ENCODE data around the gene TRMU. TPM values are rescaled to one million over a fixed set of nuclear protein-coding genes. Genes with fewer than 3 reads are reported as not detected.
A peak's percentile ranks its signal among the peaks of the same experiment; 100 is the strongest.
"Not testable (repeated sequence)": the region's sequence is repeated elsewhere in the genome, so short reads cannot be mapped to it uniquely, and the experiment has no call there.

Gene TRMU
- total RNA-seq, 1 experiment from 2014 or later: 90.1 TPM

DNA sequence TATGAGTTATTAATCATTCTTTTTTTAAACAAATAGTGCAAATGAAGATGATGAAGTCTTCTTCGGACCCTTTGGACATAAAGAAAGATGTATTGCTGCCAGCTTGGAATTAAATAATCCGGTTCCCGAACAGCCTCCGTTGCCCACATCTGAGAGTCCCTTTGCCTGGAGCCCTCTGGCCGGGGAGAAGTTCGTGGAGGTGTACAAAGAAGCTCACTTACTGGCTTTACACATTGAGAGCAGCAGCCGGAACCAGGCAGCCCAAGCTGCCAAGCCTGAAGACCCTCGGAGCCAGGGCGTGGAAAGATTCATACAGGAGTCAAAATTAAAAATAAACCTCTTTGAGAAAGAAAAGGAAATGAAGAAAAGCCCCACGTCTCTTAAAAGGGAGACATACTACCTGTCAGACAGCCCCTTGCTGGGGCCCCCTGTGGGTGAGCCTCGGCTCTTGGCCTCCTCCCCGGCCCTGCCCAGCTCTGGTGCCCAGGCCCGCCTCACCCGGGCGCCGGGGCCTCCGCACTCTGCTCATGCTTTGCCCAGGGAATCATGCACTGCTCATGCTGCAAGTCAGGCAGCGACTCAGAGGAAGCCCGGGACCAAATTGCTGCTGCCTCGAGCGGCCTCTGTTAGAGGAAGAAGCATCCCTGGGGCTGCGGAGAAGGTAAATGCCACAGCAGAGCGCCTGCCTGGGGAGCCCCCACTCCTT is 27.1 kb upstream of the TRMU start:
- Histone ChIP-seq H3K27me3 (replicated peaks; ENCODE audit: insufficient read depth, low read depth, low read length, poor library complexity) (no peaks in the 10 kb centered on the region), H3K4me1 (ENCODE audit: insufficient read depth, low read length, poor library complexity, severe bottlenecking) (no peaks in the 10 kb centered on the region), H3K4me3 (ENCODE audit: low read depth, low read length, poor library complexity, severe bottlenecking) (no peak overlapping the region), H3K27ac (ENCODE audit: low read depth, low read length, poor library complexity, severe bottlenecking) (no peak overlapping the region), H3K9me3 (ENCODE audit: low read depth, low read length, poor library complexity, severe bottlenecking) (no peaks in the 10 kb centered on the region), H3K36me3 (ENCODE audit: insufficient read depth, low read length, poor library complexity, severe bottlenecking) (peaks cover 74% of the 10 kb centered on the region)
- TSS peak; percentile 39 for BruUV-seq (replicated peaks)
- POLR2A ChIA-PET (ENCODE audit: low non-redundant PET): no interaction called here
- TF ChIP-seq, protein P1, sequence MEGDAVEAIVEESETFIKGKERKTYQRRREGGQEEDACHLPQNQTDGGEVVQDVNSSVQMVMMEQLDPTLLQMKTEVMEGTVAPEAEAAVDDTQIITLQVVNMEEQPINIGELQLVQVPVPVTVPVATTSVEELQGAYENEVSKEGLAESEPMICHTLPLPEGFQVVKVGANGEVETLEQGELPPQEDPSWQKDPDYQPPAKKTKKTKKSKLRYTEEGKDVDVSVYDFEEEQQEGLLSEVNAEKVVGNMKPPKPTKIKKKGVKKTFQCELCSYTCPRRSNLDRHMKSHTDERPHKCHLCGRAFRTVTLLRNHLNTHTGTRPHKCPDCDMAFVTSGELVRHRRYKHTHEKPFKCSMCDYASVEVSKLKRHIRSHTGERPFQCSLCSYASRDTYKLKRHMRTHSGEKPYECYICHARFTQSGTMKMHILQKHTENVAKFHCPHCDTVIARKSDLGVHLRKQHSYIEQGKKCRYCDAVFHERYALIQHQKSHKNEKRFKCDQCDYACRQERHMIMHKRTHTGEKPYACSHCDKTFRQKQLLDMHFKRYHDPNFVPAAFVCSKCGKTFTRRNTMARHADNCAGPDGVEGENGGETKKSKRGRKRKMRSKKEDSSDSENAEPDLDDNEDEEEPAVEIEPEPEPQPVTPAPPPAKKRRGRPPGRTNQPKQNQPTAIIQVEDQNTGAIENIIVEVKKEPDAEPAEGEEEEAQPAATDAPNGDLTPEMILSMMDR (conservative IDR thresholded peaks at IDR 0.05; ENCODE audit: low read depth, low read length): no peak
- TF ChIP-seq EZH2 (IDR thresholded peaks at IDR 0.05; ENCODE audit: borderline replicate concordance, low read depth, low read length, poor library complexity, severe bottlenecking): no peak
- intact Hi-C loops (cut with micrococcal nuclease; ENCODE audit: unreplicated experiment): no loop called here
- no peak for DNase-seq (ENCODE audit: low spot score)
- CTCF ChIA-PET: no interaction called here

DNA sequence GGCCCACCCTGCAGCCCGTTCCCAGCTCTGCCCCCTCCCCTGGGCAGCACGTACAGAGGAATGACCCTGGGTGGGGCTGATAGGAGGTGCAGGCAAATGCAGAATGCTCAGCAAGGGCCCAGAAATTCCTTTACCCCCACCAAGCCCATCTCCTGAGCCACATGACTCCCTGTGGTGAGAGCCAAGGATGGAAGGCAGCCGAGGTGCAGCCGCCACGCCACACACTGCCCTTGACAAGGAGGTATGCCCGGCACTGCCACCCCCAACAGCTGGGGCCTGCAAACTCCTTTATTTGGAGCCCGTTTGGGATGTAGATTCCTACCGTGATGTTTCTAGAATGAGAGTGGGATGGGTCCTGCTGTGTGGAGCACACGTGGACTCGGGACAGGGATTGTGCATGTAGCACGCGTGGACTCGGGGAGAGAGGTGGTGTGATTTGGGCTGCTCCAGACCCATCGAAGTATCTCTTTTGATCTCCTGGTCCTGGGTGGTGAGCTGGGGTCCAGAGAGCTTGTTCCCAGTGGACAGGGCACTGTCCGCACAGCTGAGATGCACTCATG is 25.9 kb upstream of the TRMU start:
- TF ChIP-seq, protein P1 (conservative IDR thresholded peaks at IDR 0.05; ENCODE audit: low read depth, low read length): no peak
- no peak for TF ChIP-seq EZH2 (IDR thresholded peaks at IDR 0.05; ENCODE audit: borderline replicate concordance, low read depth, low read length, poor library complexity, severe bottlenecking)
- no peaks in the 10 kb centered on the region for H3K9me3 ChIP-seq (ENCODE audit: low read depth, low read length, poor library complexity, severe bottlenecking)
- intact Hi-C loops (cut with micrococcal nuclease; ENCODE audit: unreplicated experiment): no loop called here
- CTCF ChIA-PET: no interaction called here
- no peak overlapping the region for H3K4me3 ChIP-seq (ENCODE audit: low read depth, low read length, poor library complexity, severe bottlenecking)
- DNase-seq (ENCODE audit: low spot score): no peak
- POLR2A ChIA-PET (ENCODE audit: low non-redundant PET): no interaction called here
- no peaks in the 10 kb centered on the region for H3K4me1 ChIP-seq (ENCODE audit: insufficient read depth, low read length, poor library complexity, severe bottlenecking)
- H3K27ac ChIP-seq (ENCODE audit: low read depth, low read length, poor library complexity, severe bottlenecking): no peak overlapping the region
- H3K27me3 ChIP-seq (replicated peaks; ENCODE audit: insufficient read depth, low read depth, low read length, poor library complexity): no peaks in the 10 kb centered on the region
- peaks cover 75% of the 10 kb centered on the region for H3K36me3 ChIP-seq (ENCODE audit: insufficient read depth, low read length, poor library complexity, severe bottlenecking)
- BruUV-seq (replicated peaks): no TSS peak

DNA sequence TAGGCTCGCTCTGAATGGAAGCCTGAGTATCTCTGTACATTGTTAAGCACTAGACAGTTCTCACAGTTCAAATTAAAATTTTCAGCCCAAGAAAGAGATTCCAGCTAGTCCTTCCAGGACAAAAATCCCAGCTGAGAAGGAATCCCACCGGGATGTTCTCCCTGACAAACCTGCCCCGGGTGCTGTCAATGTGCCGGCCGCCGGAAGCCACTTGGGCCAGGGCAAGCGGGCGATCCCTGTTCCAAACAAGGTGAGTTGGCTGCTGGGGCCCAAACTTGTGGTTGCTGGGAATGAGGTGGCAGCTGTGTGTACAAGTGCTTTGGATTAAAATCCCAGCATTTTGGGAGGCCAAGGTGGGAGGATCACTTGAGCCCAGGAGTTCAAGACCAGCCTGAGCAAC is 23.5 kb upstream of the TRMU start:
- intact Hi-C loops (cut with micrococcal nuclease; ENCODE audit: unreplicated experiment): no loop called here
- no TSS peak for BruUV-seq (replicated peaks)
- CTCF ChIA-PET: no interaction called here
- Histone ChIP-seq H3K27ac (ENCODE audit: low read depth, low read length, poor library complexity, severe bottlenecking) (no peak overlapping the region), H3K36me3 (ENCODE audit: insufficient read depth, low read length, poor library complexity, severe bottlenecking) (peaks cover 81% of the 10 kb centered on the region), H3K4me1 (ENCODE audit: insufficient read depth, low read length, poor library complexity, severe bottlenecking) (no peaks in the 10 kb centered on the region), H3K4me3 (ENCODE audit: low read depth, low read length, poor library complexity, severe bottlenecking) (no peak overlapping the region), H3K9me3 (ENCODE audit: low read depth, low read length, poor library complexity, severe bottlenecking) (no peaks in the 10 kb centered on the region), H3K27me3 (replicated peaks; ENCODE audit: insufficient read depth, low read depth, low read length, poor library complexity) (no peaks in the 10 kb centered on the region)
- no peak for DNase-seq (ENCODE audit: low spot score)
- TF ChIP-seq EZH2 (IDR thresholded peaks at IDR 0.05; ENCODE audit: borderline replicate concordance, low read depth, low read length, poor library complexity, severe bottlenecking): no peak
- TF ChIP-seq, protein P1 (conservative IDR thresholded peaks at IDR 0.05; ENCODE audit: low read depth, low read length): no peak
- POLR2A ChIA-PET (ENCODE audit: low non-redundant PET): no interaction called here

DNA sequence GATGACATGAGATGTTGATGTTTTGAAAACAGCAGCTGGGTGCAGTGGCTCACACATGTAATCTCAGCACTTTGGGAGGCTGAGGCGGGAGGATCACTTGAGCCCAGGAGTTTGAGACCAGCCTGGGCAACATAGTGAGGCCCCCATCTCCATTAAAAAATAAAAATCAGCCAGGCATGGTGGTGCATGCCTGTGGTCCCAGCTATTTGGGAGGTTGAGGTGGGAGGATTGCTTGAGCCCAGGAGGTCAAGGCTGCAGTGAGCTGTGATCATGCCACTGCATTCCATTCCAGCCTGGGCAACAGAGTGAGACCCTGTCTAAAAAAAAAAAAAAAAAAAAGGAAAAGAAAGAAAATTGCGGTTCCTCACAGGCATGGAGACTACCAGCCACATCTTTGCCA is 22.7 kb upstream of the TRMU start:
- H3K27me3 ChIP-seq (replicated peaks; ENCODE audit: insufficient read depth, low read depth, low read length, poor library complexity); H3K27ac ChIP-seq (ENCODE audit: low read depth, low read length, poor library complexity, severe bottlenecking); H3K4me1 ChIP-seq (ENCODE audit: insufficient read depth, low read length, poor library complexity, severe bottlenecking); BruUV-seq (replicated peaks); POLR2A ChIA-PET (ENCODE audit: low non-redundant PET); DNase-seq (ENCODE audit: low spot score); H3K4me3 ChIP-seq (ENCODE audit: low read depth, low read length, poor library complexity, severe bottlenecking); H3K9me3 ChIP-seq (ENCODE audit: low read depth, low read length, poor library complexity, severe bottlenecking); intact Hi-C loops (cut with micrococcal nuclease; ENCODE audit: unreplicated experiment): not testable (repeated sequence)
- CTCF ChIA-PET: interaction anchor here (0.6 to 0.7 kb wide), 2 partner anchors 196 to 205 kb away, joined by 3 to 7 read pairs; no protein-coding TSS in a partner anchor
- peaks cover 83% of the 10 kb centered on the region for H3K36me3 ChIP-seq (ENCODE audit: insufficient read depth, low read length, poor library complexity, severe bottlenecking)

Measured in A673 (cell line).